ENCODE data around the gene MOB3B.

MOB3B gene

DNA sequence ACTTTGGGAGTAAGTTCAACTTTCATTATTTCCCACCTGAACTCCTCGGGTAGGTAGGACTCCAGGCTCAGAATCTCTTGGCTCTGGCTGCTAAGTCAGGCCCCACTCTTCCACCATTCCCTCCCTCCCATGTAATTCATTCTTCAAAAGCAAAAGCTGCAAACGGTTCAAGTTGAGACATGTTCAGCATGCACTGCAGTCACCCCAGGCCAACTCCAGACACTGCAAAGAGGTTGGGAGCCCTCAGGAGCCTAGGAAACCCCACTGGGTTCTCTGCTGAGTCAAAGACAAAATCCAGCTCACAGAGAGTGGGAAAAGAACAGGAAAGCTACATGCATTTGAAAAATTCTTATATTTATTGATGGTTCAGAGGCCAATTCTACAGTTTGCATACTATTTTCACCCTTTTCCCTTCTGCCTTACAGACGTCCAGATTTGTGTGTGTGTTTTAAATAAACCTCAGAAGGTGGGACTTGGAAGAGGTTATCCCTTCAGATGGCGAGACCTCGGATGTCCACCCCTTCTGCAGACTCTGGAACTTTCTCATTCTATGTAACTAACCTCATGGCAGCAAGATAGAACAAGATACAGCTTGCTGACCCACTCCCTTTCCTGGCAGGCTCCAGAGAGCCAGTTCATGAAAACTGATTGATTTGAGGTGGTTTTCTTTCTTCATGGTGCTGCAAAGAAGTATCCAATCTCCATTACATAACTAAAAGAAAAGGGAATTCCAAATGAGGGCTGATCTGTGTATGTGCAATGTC is 167.0 kb downstream of the MOB3B start:
- H3F3A ChIP-seq (ENCODE audit: insufficient read depth, low read length), result no peaks in the 10 kb centered on the region
- H3K27me3 ChIP-seq (ENCODE audit: insufficient read depth, low read length), result no peaks in the 10 kb centered on the region
- H3K9ac ChIP-seq (ENCODE audit: low read length), result no peak overlapping the region
- H3K4me3 ChIP-seq (ENCODE audit: low read depth, low read length, poor library complexity, severe bottlenecking), result no peak overlapping the region
- H3K9me3 ChIP-seq (ENCODE audit: low read length), result no peaks in the 10 kb centered on the region
- no peak overlapping the region for H2AFZ ChIP-seq (ENCODE audit: low read length)
- no peak overlapping the region for H3K4me2 ChIP-seq (ENCODE audit: low read length)
- H3K36me3 ChIP-seq (ENCODE audit: insufficient read depth, low read length), result no peaks in the 10 kb centered on the region
- no peak overlapping the region for H3K27ac ChIP-seq (ENCODE audit: low read depth, low read length, poor library complexity, severe bottlenecking)
- H4K20me1 ChIP-seq (ENCODE audit: insufficient read depth, low read length), result no peaks in the 10 kb centered on the region
- H3K79me2 ChIP-seq (ENCODE audit: insufficient read depth, low read length), result no peaks in the 10 kb centered on the region
- no peaks in the 10 kb centered on the region for H3K4me1 ChIP-seq (ENCODE audit: insufficient read depth, low read length, severe bottlenecking)
- no peak for TF ChIP-seq EZH2 (IDR thresholded peaks at IDR 0.05; ENCODE audit: borderline replicate concordance, low read length)
- TF ChIP-seq, protein P1, sequence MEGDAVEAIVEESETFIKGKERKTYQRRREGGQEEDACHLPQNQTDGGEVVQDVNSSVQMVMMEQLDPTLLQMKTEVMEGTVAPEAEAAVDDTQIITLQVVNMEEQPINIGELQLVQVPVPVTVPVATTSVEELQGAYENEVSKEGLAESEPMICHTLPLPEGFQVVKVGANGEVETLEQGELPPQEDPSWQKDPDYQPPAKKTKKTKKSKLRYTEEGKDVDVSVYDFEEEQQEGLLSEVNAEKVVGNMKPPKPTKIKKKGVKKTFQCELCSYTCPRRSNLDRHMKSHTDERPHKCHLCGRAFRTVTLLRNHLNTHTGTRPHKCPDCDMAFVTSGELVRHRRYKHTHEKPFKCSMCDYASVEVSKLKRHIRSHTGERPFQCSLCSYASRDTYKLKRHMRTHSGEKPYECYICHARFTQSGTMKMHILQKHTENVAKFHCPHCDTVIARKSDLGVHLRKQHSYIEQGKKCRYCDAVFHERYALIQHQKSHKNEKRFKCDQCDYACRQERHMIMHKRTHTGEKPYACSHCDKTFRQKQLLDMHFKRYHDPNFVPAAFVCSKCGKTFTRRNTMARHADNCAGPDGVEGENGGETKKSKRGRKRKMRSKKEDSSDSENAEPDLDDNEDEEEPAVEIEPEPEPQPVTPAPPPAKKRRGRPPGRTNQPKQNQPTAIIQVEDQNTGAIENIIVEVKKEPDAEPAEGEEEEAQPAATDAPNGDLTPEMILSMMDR (IDR thresholded peaks at IDR 0.05; ENCODE audit: low read length), result no peak
- H3K9me2 ChIP-seq (ENCODE audit: low read depth, low read length), result no peaks in the 10 kb centered on the region

DNA sequence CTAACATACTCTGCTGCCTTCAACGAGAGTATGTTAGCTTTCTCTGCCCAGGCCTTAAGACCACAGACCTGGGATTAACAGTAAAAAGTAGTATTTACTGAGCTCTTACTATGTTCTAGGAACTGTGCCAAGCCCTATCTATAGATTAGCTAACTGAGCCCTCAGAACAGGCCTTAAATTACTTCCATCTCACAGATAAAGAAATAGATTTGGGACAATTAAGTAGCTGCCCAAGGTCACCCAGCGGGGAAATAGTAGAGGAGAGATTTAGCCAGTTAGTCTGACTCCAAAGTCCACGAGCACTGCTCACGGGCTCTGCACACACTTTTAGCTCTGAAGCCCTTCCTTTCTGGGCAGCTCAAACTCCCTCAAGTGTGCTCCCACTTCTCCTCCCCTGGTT is 168.1 kb downstream of the MOB3B start:
- Histone ChIP-seq H3K27ac (ENCODE audit: low read depth, low read length, poor library complexity, severe bottlenecking) (no peak overlapping the region), H4K20me1 (ENCODE audit: insufficient read depth, low read length) (no peaks in the 10 kb centered on the region), H3K9me2 (ENCODE audit: low read depth, low read length) (no peaks in the 10 kb centered on the region), H3F3A (ENCODE audit: insufficient read depth, low read length) (no peaks in the 10 kb centered on the region), H3K4me3 (ENCODE audit: low read depth, low read length, poor library complexity, severe bottlenecking) (no peak overlapping the region), H3K79me2 (ENCODE audit: insufficient read depth, low read length) (no peaks in the 10 kb centered on the region), H3K36me3 (ENCODE audit: insufficient read depth, low read length) (no peaks in the 10 kb centered on the region), H2AFZ (ENCODE audit: low read length) (no peak overlapping the region), H3K4me2 (ENCODE audit: low read length) (no peak overlapping the region), H3K27me3 (ENCODE audit: insufficient read depth, low read length) (no peaks in the 10 kb centered on the region), H3K4me1 (ENCODE audit: insufficient read depth, low read length, severe bottlenecking) (no peaks in the 10 kb centered on the region), H3K9me3 (ENCODE audit: low read length) (no peaks in the 10 kb centered on the region), H3K9ac (ENCODE audit: low read length) (no peak overlapping the region)
- TF ChIP-seq EZH2 (IDR thresholded peaks at IDR 0.05; ENCODE audit: borderline replicate concordance, low read length), result no peak
- TF ChIP-seq, protein P1 (IDR thresholded peaks at IDR 0.05; ENCODE audit: low read length), result no peak

DNA sequence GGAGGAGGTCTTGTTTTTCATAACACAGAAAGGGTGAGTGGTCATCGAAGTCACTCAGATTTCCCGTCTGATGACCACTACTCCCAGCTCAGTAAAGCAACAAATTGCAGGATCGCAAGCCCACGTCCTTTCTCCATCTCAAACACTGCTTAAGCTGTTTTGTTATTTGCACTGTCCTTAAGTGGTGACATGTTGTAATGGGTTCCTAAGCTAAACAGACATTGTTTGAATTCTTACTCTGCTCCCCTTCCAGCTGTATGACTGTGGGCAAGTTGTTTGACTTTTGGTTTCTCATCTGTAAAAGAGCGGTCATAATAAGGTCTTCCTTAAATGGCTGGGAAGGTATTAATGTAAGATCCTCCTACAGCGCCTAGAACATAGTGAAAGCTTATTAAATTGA is 169.9 kb downstream of the MOB3B start:
- H3K9ac ChIP-seq (ENCODE audit: low read length), result no peak overlapping the region
- no peaks in the 10 kb centered on the region for H3K4me1 ChIP-seq (ENCODE audit: insufficient read depth, low read length, severe bottlenecking)
- H3K36me3 ChIP-seq (ENCODE audit: insufficient read depth, low read length), result no peaks in the 10 kb centered on the region
- H3K27me3 ChIP-seq (ENCODE audit: insufficient read depth, low read length), result no peaks in the 10 kb centered on the region
- TF ChIP-seq EZH2 (IDR thresholded peaks at IDR 0.05; ENCODE audit: borderline replicate concordance, low read length), result no peak
- TF ChIP-seq, protein P1 (IDR thresholded peaks at IDR 0.05; ENCODE audit: low read length), result no peak
- no peaks in the 10 kb centered on the region for H3K9me2 ChIP-seq (ENCODE audit: low read depth, low read length)
- H3K79me2 ChIP-seq (ENCODE audit: insufficient read depth, low read length), result no peaks in the 10 kb centered on the region
- no peak overlapping the region for H3K27ac ChIP-seq (ENCODE audit: low read depth, low read length, poor library complexity, severe bottlenecking)
- no peak overlapping the region for H2AFZ ChIP-seq (ENCODE audit: low read length)
- H3F3A ChIP-seq (ENCODE audit: insufficient read depth, low read length), result no peaks in the 10 kb centered on the region
- no peak overlapping the region for H3K4me3 ChIP-seq (ENCODE audit: low read depth, low read length, poor library complexity, severe bottlenecking)
- H3K9me3 ChIP-seq (ENCODE audit: low read length), result no peaks in the 10 kb centered on the region
- no peaks in the 10 kb centered on the region for H4K20me1 ChIP-seq (ENCODE audit: insufficient read depth, low read length)
- no peak overlapping the region for H3K4me2 ChIP-seq (ENCODE audit: low read length)
